Measurements from ENCODE around the gene COL18A1. TPM values are rescaled to one million over a fixed set of nuclear protein-coding genes. Genes with fewer than 3 reads are reported as not detected.

COL18A1 gene
- total RNA-seq, 4 donors from 2014 or later, result 124 to 224 (median 173) TPM

- Histone ChIP-seq H3K4me3 (no peak overlapping the region), H3K4me1 (peaks cover 0 to 11% (median 2%) of the 10 kb centered on the region in 4 donors), H3K27me3 (no peaks in the 10 kb centered on the region), H3K9me3 (no peaks in the 10 kb centered on the region), H3K36me3 (no peaks in the 10 kb centered on the region), H3K27ac (no peak overlapping the region)
- DNase-seq (ENCODE audit: low spot score in 2 of 2), result no peak
- 73 to 75% methylated on average over 9 of the region's 9 CpGs for WGBS, 2 donors
- TF ChIP-seq EP300 (IDR thresholded peaks at IDR 0.05) (no peak), POLR2A (IDR thresholded peaks at IDR 0.05) (no peak)
- TF ChIP-seq, protein P1, sequence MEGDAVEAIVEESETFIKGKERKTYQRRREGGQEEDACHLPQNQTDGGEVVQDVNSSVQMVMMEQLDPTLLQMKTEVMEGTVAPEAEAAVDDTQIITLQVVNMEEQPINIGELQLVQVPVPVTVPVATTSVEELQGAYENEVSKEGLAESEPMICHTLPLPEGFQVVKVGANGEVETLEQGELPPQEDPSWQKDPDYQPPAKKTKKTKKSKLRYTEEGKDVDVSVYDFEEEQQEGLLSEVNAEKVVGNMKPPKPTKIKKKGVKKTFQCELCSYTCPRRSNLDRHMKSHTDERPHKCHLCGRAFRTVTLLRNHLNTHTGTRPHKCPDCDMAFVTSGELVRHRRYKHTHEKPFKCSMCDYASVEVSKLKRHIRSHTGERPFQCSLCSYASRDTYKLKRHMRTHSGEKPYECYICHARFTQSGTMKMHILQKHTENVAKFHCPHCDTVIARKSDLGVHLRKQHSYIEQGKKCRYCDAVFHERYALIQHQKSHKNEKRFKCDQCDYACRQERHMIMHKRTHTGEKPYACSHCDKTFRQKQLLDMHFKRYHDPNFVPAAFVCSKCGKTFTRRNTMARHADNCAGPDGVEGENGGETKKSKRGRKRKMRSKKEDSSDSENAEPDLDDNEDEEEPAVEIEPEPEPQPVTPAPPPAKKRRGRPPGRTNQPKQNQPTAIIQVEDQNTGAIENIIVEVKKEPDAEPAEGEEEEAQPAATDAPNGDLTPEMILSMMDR (IDR thresholded peaks at IDR 0.05), result no peak
Observed at GRCh38 chr21:45548711-45549491, 143.9 kb downstream of the COL18A1 start.

- H3K4me1 ChIP-seq, result peaks cover 0 to 11% (median 4%) of the 10 kb centered on the region in 4 donors
- 66 to 71% methylated on average over 14 to 15 of the region's 15 CpGs for WGBS, 2 donors
- no peak for DNase-seq (ENCODE audit: low spot score in 2 of 2)
- no peaks in the 10 kb centered on the region for H3K27me3 ChIP-seq
- no peaks in the 10 kb centered on the region for H3K9me3 ChIP-seq
- peak overlapping the region in 3 of 4 donors; percentile 0 to 69 (median 48) for H3K27ac ChIP-seq
- H3K4me3 ChIP-seq, result no peak overlapping the region
- no peaks in the 10 kb centered on the region for H3K36me3 ChIP-seq
- TF ChIP-seq, protein P1 (IDR thresholded peaks at IDR 0.05), result no peak
- no peak for TF ChIP-seq POLR2A (IDR thresholded peaks at IDR 0.05)
- TF ChIP-seq EP300 (IDR thresholded peaks at IDR 0.05), result no peak
Observed at GRCh38 chr21:45549626-45550463, 144.9 kb downstream of the COL18A1 start.

DNA sequence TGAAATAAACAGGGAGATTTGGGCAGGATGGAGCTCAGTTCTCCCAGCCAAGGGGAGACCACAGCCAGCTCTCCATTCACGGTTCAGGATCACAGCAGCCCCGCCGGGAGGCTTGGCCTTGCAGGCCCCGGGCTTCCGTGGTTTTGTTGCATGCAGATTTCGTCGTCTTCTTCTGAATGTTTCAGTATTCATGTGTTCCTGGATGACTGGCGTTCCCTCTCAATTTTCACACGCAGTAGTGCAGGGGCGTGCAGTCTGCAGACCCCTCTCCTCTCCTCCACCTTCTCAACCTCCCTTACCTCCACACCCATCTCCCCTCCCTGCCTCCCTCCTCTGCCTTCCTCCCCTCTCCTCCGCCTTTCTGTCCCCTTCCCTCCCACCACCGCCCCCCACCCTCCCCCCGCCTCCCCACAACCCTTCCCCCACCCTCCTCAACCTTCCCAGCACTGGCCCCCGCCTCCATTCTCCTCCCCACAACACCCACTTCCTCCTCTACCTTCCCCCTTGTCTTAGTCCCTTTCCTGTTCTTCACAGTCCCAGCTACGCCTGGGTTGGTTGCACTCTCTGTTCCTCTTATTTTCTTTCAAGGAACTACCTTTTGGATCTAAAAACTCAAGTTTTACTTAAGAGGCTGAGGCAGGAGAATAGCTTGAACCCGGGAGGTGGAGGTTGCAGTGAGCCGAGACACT lies 145.7 kb downstream of the COL18A1 start:
- H3K27me3 ChIP-seq, result no peaks in the 10 kb centered on the region
- no peaks in the 10 kb centered on the region for H3K36me3 ChIP-seq
- no peaks in the 10 kb centered on the region for H3K9me3 ChIP-seq
- TF ChIP-seq EP300 (IDR thresholded peaks at IDR 0.05), result no peak
- TF ChIP-seq, protein P1 (IDR thresholded peaks at IDR 0.05), result no peak
- no peak for TF ChIP-seq POLR2A (IDR thresholded peaks at IDR 0.05)
- 43 to 44% methylated on average over 17 of the region's 17 CpGs for WGBS, 2 donors
- no peak overlapping the region for H3K4me3 ChIP-seq
- no peak for DNase-seq (ENCODE audit: low spot score in 2 of 2)
- H3K4me1 ChIP-seq, result peaks cover 0 to 12% (median 7%) of the 10 kb centered on the region in 4 donors
- peak overlapping the region in 3 of 4 donors; percentile 48 to 69 (median 58) for H3K27ac ChIP-seq

DNA sequence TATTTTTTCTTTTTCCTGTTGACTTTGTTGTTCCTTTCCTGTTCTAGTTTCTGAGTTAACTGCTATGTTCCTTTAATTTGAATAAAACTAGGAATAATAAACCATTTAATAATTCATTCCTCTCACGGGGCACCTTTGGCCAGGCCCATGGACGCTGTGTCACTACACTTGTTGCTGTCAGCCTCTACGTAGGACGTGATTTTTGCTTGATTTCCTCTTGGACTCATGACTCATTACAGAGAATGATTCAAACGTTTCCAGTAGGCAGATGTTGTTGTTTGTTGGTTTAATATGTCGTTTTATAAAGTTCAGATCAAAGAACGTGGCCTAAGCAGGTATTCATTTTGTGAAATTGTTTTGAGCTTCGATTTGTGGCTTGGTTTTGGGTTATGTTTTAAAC lies 146.4 kb downstream of the COL18A1 start:
- TF ChIP-seq, protein P1 (IDR thresholded peaks at IDR 0.05), result no peak
- no peak for TF ChIP-seq EP300 (IDR thresholded peaks at IDR 0.05)
- TF ChIP-seq POLR2A (IDR thresholded peaks at IDR 0.05), result no peak
- peak overlapping the region in 3 of 4 donors; percentile 48 to 69 (median 58) for H3K27ac ChIP-seq
- H3K4me1 ChIP-seq, result peaks cover 0 to 19% (median 8%) of the 10 kb centered on the region in 4 donors
- H3K27me3 ChIP-seq, result no peaks in the 10 kb centered on the region
- no peak overlapping the region for H3K4me3 ChIP-seq
- no peak for DNase-seq (ENCODE audit: low spot score in 2 of 2)
- H3K9me3 ChIP-seq, result no peaks in the 10 kb centered on the region
- H3K36me3 ChIP-seq, result no peaks in the 10 kb centered on the region
- WGBS, 2 donors, result 49 to 56% methylated on average over 8 of the region's 8 CpGs
